Activated CD8-positive, alpha-beta memory T cell treated with anti-CD3 and anti-CD28 coated beads for 1 hour (primary cell): Measurements from ENCODE around the gene VCAM1.

Experiments used
- DNase-seq, 2 donors: peaks; one replicate each; pipeline ENCODE4 v3.0.0-alpha.2; 2020; ENCODE audit warnings: low read depth in 1 of 2; ENCODE audit errors: extremely low read depth in 1 of 2

Gene VCAM1

GRCh38 chr1:100722221-100722620, 2.7 kb downstream of the VCAM1 start:
- DNase-seq = no peak

GRCh38 chr1:100724281-100724680, 4.7 kb downstream of the VCAM1 start:
- no peak for DNase-seq

GRCh38 chr1:100730130-100730529, 10.6 kb downstream of the VCAM1 start:
- no peak for DNase-seq

GRCh38 chr1:100731309-100731708, 11.8 kb downstream of the VCAM1 start:
- DNase-seq = no peak

GRCh38 chr1:100731758-100732157, 12.2 kb downstream of the VCAM1 start:
- DNase-seq = no peak

GRCh38 chr1:100734676-100735075, 15.1 kb downstream of the VCAM1 start:
- DNase-seq = no peak

- no peak for DNase-seq
Measured at GRCh38 chr1:100735244-100735643, 15.7 kb downstream of the VCAM1 start.

GRCh38 chr1:100736324-100736723, 16.8 kb downstream of the VCAM1 start:
- no peak for DNase-seq

- DNase-seq = no peak
Measured at GRCh38 chr1:100736746-100737145, 17.2 kb downstream of the VCAM1 start.

GRCh38 chr1:100746542-100746932, 27.0 kb downstream of the VCAM1 start:
- no peak for DNase-seq

GRCh38 chr1:100747771-100748170, 28.2 kb downstream of the VCAM1 start:
- no peak for DNase-seq

- DNase-seq = no peak
Measured at GRCh38 chr1:100750005-100750885, 30.7 kb downstream of the VCAM1 start.

- DNase-seq = no peak
Measured at GRCh38 chr1:100752791-100753190, 33.2 kb downstream of the VCAM1 start.

- no peak for DNase-seq
Measured at GRCh38 chr1:100757946-100758345, 38.4 kb downstream of the VCAM1 start.

- DNase-seq = no peak
Measured at GRCh38 chr1:100759188-100759587, 39.6 kb downstream of the VCAM1 start.

GRCh38 chr1:100760511-100760910, 41.0 kb downstream of the VCAM1 start:
- DNase-seq = no peak

- DNase-seq = no peak
Measured at GRCh38 chr1:100762461-100762860, 42.9 kb downstream of the VCAM1 start.

GRCh38 chr1:100767176-100767890, 47.8 kb downstream of the VCAM1 start:
- no peak for DNase-seq

GRCh38 chr1:100769323-100769722, 49.8 kb downstream of the VCAM1 start:
- no peak for DNase-seq

GRCh38 chr1:100769906-100770646, 50.5 kb downstream of the VCAM1 start:
- DNase-seq = no peak

GRCh38 chr1:100773444-100773843, 53.9 kb downstream of the VCAM1 start:
- no peak for DNase-seq
